Pancreas (tissue), 10 donors: ENCODE measurements around the gene PKLR. TPM values are rescaled to one million over a fixed set of nuclear protein-coding genes. Genes with fewer than 3 reads are reported as not detected.

Experiments used
- ATAC-seq, 4 donors: fragments of 200-7000 bp; cut with Tn5 transposase; one replicate each; pipeline versions ENCODE4 v1.8.0 to v1.9.1; 2020; ENCODE audit warnings: mild to moderate bottlenecking in 4 of 4, moderate library complexity in 4 of 4
- DNase-seq, 6 donors: peaks; one replicate each; pipeline ENCODE4 v3.0.0-alpha.2; 2020
- FAIRE-seq: peaks from 2 replicates; lab custom pipeline; 2012; peaks lifted over from hg19 to GRCh38; lab: Jason Lieb, UNC
- H3K27ac ChIP-seq, 4 donors: fragments of 200-600 bp; sonication (generic); 1 replicate in 3 of 4; 2 replicates in 1 of 4; pipeline versions ENCODE4 v1.5.0 to v1.8.0; 2020
- H3K27me3 ChIP-seq, 4 donors: fragments of 200-600 bp; one replicate each; pipeline ENCODE4 v1.8.0; 2021
- H3K36me3 ChIP-seq, 3 donors: fragments of 200-600 bp; sonication (generic) in 1 of 3; one replicate each; pipeline versions ENCODE4 v1.5.0 to v1.8.0; 2020 to 2021
- H3K4me1 ChIP-seq, 3 donors: fragments of 200-600 bp; one replicate each; pipeline ENCODE4 v1.8.0; 2021
- H3K4me3 ChIP-seq, 4 donors: fragments of 200-600 bp; sonication (generic) in 2 of 4; one replicate each; pipeline versions ENCODE4 v1.5.0 to v1.8.0; 2020 to 2021
- H3K9me3 ChIP-seq, 4 donors: fragments of 200-600 bp; one replicate each; pipeline ENCODE4 v1.8.0; 2021
- WGBS, 2 donors: extraction: QIAGEN DNeasy Blood & Tissue Kit; methylation state at CpG; one replicate each; pipeline ENCODE4 v1.1.7; 2013; 5-methylcytosine and 5-hydroxymethylcytosine counted together
- intact Hi-C, 3 donors: fragments of 100-400 bp; cut with DNase I; formaldehyde crosslinking; loops; one replicate each; pipeline versions ENCODE4 v1.11.1 to v1.14.2; 2022
- polyA plus RNA-seq, 2 donors: library from polyadenylated mRNA; stranded (reverse); fragments of 200-250 nt; gene quantifications; one replicate each; pipeline ENCODE4 v1.2.3, GENCODE V29; 2013
- total RNA-seq, 6 donors: library from RNA; stranded (reverse); fragmentation: NEBNext Ultra II Directional in 4 of 6; extraction: Animal tissue kit (Norgen Biotek cat#: 25700) in 4 of 6; gene quantifications; one replicate each; pipeline versions ENCODE4 v1.2.1 to v1.2.4, GENCODE V29; 2021 to 2023
- TF ChIP-seq, protein P1 (sequence below), 4 donors: fragments of 200-600 bp; sonication (generic) in 3 of 4; IDR thresholded peaks; one replicate each; pipeline versions ENCODE4 v1.5.0 to v1.8.0; 2021; ENCODE audit warnings: antibody characterized with exemption in 4 of 4
- donor health status: healthy with polysubstance abuse.
- donor health status: DM: no; HTN: no; CAD: no; lungs with moderate emphysema.
- donor health status: DM: no; HTN: no; CAD: no.
- donor health status: control.
- donor health status: control.
- donor health status: Bipolar disorder and iron deficiency.
- donor health status: DM: yes; HTN: yes; CAD: no.
- donor health status: DM: no; HTN: no; CAD: no.
- donor health status: DM: no; HTN: no; CAD: no.
- donor health status: DM: yes; HTN: yes; CAD: no.

Gene PKLR
- total and polyA plus RNA-seq, 8 donors: 0.19 to 0.22 TPM; not detected in 6

DNA sequence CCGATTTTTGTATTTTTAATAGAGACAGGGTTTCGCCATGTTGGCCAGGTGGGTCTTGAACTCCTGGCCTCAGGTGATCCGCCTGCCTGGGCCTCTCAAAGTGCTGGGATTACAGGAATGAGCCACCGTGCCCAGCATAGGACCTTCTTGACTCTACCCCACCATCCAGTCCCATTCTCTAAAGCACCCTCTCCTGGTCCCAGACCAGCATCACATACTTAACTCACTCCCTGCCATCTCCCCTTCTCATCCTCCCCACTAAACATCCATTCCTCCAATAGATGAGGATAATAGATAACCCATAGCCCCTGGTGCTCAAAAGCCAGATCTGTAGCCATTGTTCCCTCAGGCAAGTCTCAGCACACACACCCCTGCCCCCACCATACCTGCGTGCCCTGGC, 48.0 kb downstream of the PKLR start:
- Histone ChIP-seq H3K4me3 (no peak overlapping the region), H3K27me3 (no peaks in the 10 kb centered on the region), H3K27ac (no peak overlapping the region), H3K4me1 (peaks cover 0 to 16% (median 0%) of the 10 kb centered on the region in 3 donors), H3K36me3 (no peaks in the 10 kb centered on the region), H3K9me3 (no peaks in the 10 kb centered on the region)
- intact Hi-C loops: loop anchor here in 2 of 3 donors (5.0 to 10.0 kb wide), 4 partner anchors 69 to 342 kb away; partner anchors contain the start of gene RUSC1 (in 2 of the 2)
- DNase-seq (peak in 1 of 6 donors; percentile 15), FAIRE-seq (no peak), ATAC-seq (no peak)
- TF ChIP-seq, protein P1, sequence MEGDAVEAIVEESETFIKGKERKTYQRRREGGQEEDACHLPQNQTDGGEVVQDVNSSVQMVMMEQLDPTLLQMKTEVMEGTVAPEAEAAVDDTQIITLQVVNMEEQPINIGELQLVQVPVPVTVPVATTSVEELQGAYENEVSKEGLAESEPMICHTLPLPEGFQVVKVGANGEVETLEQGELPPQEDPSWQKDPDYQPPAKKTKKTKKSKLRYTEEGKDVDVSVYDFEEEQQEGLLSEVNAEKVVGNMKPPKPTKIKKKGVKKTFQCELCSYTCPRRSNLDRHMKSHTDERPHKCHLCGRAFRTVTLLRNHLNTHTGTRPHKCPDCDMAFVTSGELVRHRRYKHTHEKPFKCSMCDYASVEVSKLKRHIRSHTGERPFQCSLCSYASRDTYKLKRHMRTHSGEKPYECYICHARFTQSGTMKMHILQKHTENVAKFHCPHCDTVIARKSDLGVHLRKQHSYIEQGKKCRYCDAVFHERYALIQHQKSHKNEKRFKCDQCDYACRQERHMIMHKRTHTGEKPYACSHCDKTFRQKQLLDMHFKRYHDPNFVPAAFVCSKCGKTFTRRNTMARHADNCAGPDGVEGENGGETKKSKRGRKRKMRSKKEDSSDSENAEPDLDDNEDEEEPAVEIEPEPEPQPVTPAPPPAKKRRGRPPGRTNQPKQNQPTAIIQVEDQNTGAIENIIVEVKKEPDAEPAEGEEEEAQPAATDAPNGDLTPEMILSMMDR (IDR thresholded peaks at IDR 0.05): no peak
- WGBS, 2 donors: 80 to 82% methylated on average over 5 of the region's 5 CpGs

DNA sequence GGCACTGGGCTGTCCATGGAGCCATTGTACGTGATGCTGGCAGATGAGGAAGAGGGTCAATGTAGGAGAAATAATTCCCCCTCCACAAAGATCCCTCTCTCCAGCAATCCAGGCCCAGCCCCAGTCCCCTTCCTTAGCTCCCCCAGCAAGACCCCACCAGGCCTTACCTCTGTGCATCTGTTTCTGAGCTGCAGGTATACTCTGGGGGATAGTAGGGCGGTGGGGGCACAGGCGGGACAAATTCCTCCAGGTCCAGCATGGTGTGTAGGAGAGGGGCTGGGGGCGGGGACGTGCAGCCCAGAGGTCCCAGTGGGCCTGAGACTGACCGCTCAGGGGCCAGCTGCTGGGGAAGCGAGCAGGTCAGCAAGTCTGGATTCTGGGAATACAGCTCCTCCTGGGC, 49.7 kb downstream of the PKLR start:
- ATAC-seq: no peak
- TF ChIP-seq, protein P1 (IDR thresholded peaks at IDR 0.05): no peak
- Histone ChIP-seq H3K27me3 (no peaks in the 10 kb centered on the region), H3K4me1 (peaks cover 0 to 16% (median 0%) of the 10 kb centered on the region in 3 donors), H3K9me3 (no peaks in the 10 kb centered on the region), H3K4me3 (no peak overlapping the region), H3K36me3 (no peaks in the 10 kb centered on the region), H3K27ac (no peak overlapping the region)
- WGBS, 2 donors: 81 to 84% methylated on average over 6 to 7 of the region's 7 CpGs
- DNase-seq: peak in 1 of 6 donors; percentile 50
- FAIRE-seq: no peak
- intact Hi-C loops: loop anchor here in 2 of 3 donors (5.0 to 10.0 kb wide), 4 partner anchors 71 to 343 kb away; partner anchors contain the start of gene RUSC1 (in 2 of the 2)

DNA sequence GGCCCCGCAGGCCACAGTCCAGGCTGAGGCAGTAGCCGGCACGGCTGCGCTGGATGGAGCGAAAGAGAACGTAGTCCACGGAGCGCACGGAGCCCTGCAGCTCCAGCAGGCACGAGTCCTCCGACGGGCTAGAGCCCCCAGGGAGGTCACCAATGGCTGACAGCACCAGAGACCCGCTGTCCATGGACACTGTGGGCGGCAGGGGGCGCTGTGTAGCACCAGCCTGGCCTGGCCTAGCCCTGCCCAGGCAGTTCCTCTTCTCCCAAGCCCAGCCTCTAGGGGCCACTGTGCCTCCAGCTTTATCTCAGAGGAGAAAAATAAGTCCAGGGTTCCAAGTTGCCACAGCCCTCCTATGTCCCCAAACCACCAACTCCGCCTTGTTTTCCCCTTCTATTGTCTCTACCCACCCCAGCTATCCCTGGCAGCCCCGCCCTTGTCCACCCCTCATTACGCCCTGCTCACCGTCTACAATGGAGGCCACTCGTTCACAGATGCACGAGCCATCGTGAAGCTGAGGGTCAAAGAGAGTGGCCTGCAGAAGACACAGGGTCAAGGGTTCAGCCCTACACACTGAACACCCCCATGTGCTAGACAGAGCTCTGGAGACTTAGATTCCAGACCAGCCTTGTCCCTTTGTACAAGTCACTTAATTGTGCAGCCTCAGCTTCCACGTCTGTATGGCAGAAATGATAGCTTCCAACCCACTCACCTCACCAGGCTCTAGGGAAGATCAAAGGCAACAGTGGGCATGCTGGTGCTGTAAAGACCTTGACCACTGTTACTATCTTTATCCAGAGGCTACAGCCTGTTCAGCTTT, 50.4 kb downstream of the PKLR start:
- FAIRE-seq: no peak
- Histone ChIP-seq H3K27me3 (no peaks in the 10 kb centered on the region), H3K4me1 (peaks cover 0 to 15% (median 0%) of the 10 kb centered on the region in 3 donors), H3K27ac (no peak overlapping the region), H3K9me3 (no peaks in the 10 kb centered on the region), H3K4me3 (peak overlapping the region in 2 of 4 donors; percentile 8 to 36), H3K36me3 (no peaks in the 10 kb centered on the region)
- 18 to 20% methylated on average over 23 of the region's 23 CpGs for WGBS, 2 donors
- peak; percentile 87 to 99 (median 94) for DNase-seq
- ATAC-seq: peak; percentile 85 to 91 (median 88)
- TF ChIP-seq, protein P1 (IDR thresholded peaks at IDR 0.05): peak; percentile 100
- intact Hi-C loops: loop anchor here in 2 of 3 donors (5.0 to 10.0 kb wide), 4 partner anchors 71 to 344 kb away; partner anchors contain the start of gene RUSC1 (in 2 of the 2)

DNA sequence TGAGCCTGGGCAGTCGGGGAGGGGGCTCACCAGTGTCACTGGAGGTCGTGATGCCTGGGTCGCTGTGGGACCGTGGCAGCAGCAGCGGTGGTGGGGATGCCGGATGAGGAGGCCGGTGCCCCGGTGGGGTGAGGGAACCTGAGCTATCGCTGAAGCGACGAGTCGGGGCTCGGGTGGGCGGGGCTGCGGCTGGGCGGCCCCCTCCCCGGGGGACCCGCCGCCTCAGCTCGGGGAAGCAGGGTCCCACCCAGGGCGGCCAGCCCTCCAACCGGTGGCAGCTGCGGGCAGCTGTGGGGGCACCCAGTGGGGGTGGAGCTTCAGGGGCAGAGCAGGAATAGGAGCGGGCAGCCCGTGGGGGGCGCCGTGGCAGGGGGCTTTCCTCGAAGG, 51.0 kb downstream of the PKLR start:
- ATAC-seq (no peak), FAIRE-seq (no peak), DNase-seq (peak in 1 of 6 donors; percentile 78)
- WGBS, 2 donors: 28% methylated on average over 24 to 28 of the region's 28 CpGs
- no peak overlapping the region for H3K27ac ChIP-seq
- no peaks in the 10 kb centered on the region for H3K36me3 ChIP-seq
- H3K4me3 ChIP-seq: peak overlapping the region in 2 of 4 donors; percentile 8 to 36
- intact Hi-C loops: loop anchor here in 2 of 3 donors (5.0 to 10.0 kb wide), 4 partner anchors 72 to 345 kb away; partner anchors contain the start of gene RUSC1 (in 2 of the 2)
- H3K9me3 ChIP-seq: no peaks in the 10 kb centered on the region
- H3K27me3 ChIP-seq: no peaks in the 10 kb centered on the region
- peaks cover 0 to 13% (median 0%) of the 10 kb centered on the region in 3 donors for H3K4me1 ChIP-seq
- TF ChIP-seq, protein P1 (IDR thresholded peaks at IDR 0.05): no peak
